ENCODE results near the gene RHOH. TPM values are rescaled to one million over a fixed set of nuclear protein-coding genes. Genes with fewer than 3 reads are reported as not detected.
A peak's percentile ranks its signal among the peaks of the same experiment; 100 is the strongest.

The RHOH gene
- total and polyA plus RNA-seq, 9 of the 15 experiments (the other 6 are each of a cell fraction or from before 2014, with no cell fraction given), result 14.3 to 37.7 (median 23.2) TPM

GRCh38 chr4:40295572-40295971 lies 98.7 kb downstream of the RHOH start:
- Histone ChIP-seq H3K36me3 (ENCODE audit: control insufficient read depth, insufficient read depth, low read length) (no peaks in the 10 kb centered on the region), H3K9me3 (replicated peaks; ENCODE audit: control insufficient read depth, insufficient read depth, low read depth, low read length) (peaks cover 4% of the 10 kb centered on the region), H3K9me1 (ENCODE audit: control insufficient read depth, insufficient read depth, low read length) (no peaks in the 10 kb centered on the region), H3K4me3 (no peak overlapping the region), H3K4me1 (replicated peaks in 1 of 2; ENCODE audit: control insufficient read depth in 2 of 2, insufficient read depth in 2 of 2, low read length in 2 of 2) (peaks cover 0 to 24% of the 10 kb centered on the region in 2 experiments; a peak in 4 of 5 replicates), H2AFZ (ENCODE audit: low read depth, low read length) (no peak overlapping the region), H3K4me2 (ENCODE audit: insufficient read depth, low read length) (no peak overlapping the region), H3K79me2 (ENCODE audit: control insufficient read depth, insufficient read depth, low read length) (no peaks in the 10 kb centered on the region), H4K20me1 (replicated peaks; ENCODE audit: control insufficient read depth, insufficient read depth, low read length) (no peaks in the 10 kb centered on the region), H3K27ac (ENCODE audit: extremely low read depth, low read depth, low read length) (no peak overlapping the region), H3K27me3 (ENCODE audit: control insufficient read depth in 2 of 2, insufficient read depth in 2 of 2, low read length in 2 of 2) (no peaks in the 10 kb centered on the region), H3K9ac (ENCODE audit: insufficient read depth in 1 of 2, low read depth in 2 of 2, low read length in 2 of 2) (no peak overlapping the region)
- ATAC-seq (no peak), FAIRE-seq (no peak), DNase-seq (ENCODE audit: extremely low read depth in 1 of 4, low spot score in 3 of 4) (no peak)
- in situ Hi-C loops (cut with MboI) (no loop called here), intact Hi-C loops (cut with micrococcal nuclease) (no loop called here)
- POLR2A ChIA-PET, result no interaction called here
- 0 out of 4 replicates have a peak, but pooled peaks have one; percentile 6 to 10 for TF ChIP-seq KDM1A (IDR thresholded peaks at IDR 0.05)
- no peak for TF ChIP-seq WHSC1 (IDR thresholded peaks at IDR 0.05; ENCODE audit: low read length)
- no TSS peak for BruUV-seq (replicated peaks)
- CTCF ChIA-PET (ENCODE audit: low intra/inter-chr PET ratio), result no interaction called here
- 26% methylated on average over 4 of the region's 4 CpGs for WGBS (ENCODE audit: insufficient coverage, low coverage, missing lambda C conversion rate)

Other genes with a start within 250 kb of the RHOH start
- 50.9 and 53.8 TPM in 2 replicates for gene PDS5A, start 219.1 kb upstream of the RHOH start, total RNA-seq (2014; rRNA removed)
- gene PDS5A, start 219.1 kb upstream of the RHOH start, total RNA-seq (2014; rRNA removed; fragmentation: Illumina TruSeq; extraction: Trizol), result 85.4 and 93.5 TPM in 2 replicates
- gene PDS5A, start 219.1 kb upstream of the RHOH start, total RNA-seq (2015; rRNA removed; fragmentation: Illumina TruSeq; extraction: Trizol), result 77.5 and 83.7 TPM in 2 replicates
- 77.9 and 80.6 TPM in 2 replicates for gene PDS5A, start 219.1 kb upstream of the RHOH start, total RNA-seq (2021)
- 53.9 and 76.8 TPM in 2 replicates for gene PDS5A, start 219.1 kb upstream of the RHOH start, polyA plus RNA-seq (2011; rRNA removed)
- 58.8 and 70.0 TPM in 2 replicates for gene PDS5A, start 219.1 kb upstream of the RHOH start, polyA plus RNA-seq (2014; fragmentation: Illumina TruSeq; extraction: Trizol)
- gene PDS5A, start 219.1 kb upstream of the RHOH start, polyA plus RNA-seq (2014; fragmentation: Nextera tagmentation; extraction: Ambion mirVana), result 10 to 100 TPM; 16.4 to 20.6 TPM
- gene PDS5A, start 219.1 kb upstream of the RHOH start, polyA plus RNA-seq (2014; rRNA removed), result 37.5 and 42.7 TPM in 2 replicates
- gene N4BP2, start 140.2 kb upstream of the RHOH start, total RNA-seq (2014; rRNA removed), result 5.9 and 7.7 TPM in 2 replicates
- 12.6 and 14.9 TPM in 2 replicates for gene N4BP2, start 140.2 kb upstream of the RHOH start, total RNA-seq (2014; rRNA removed; fragmentation: Illumina TruSeq; extraction: Trizol)
- 11.2 and 12.6 TPM in 2 replicates for gene N4BP2, start 140.2 kb upstream of the RHOH start, total RNA-seq (2015; rRNA removed; fragmentation: Illumina TruSeq; extraction: Trizol)
- 7.6 and 8.7 TPM in 2 replicates for gene N4BP2, start 140.2 kb upstream of the RHOH start, total RNA-seq (2021)
- gene N4BP2, start 140.2 kb upstream of the RHOH start, polyA plus RNA-seq (2011; rRNA removed), result 6.0 and 8.8 TPM in 2 replicates
- gene N4BP2, start 140.2 kb upstream of the RHOH start, polyA plus RNA-seq (2014; fragmentation: Illumina TruSeq; extraction: Trizol), result 7.3 and 7.6 TPM in 2 replicates
- 1 to 10 TPM; 2.7 to 3.3 TPM for gene N4BP2, start 140.2 kb upstream of the RHOH start, polyA plus RNA-seq (2014; fragmentation: Nextera tagmentation; extraction: Ambion mirVana)
- gene N4BP2, start 140.2 kb upstream of the RHOH start, polyA plus RNA-seq (2014; rRNA removed), result 4.0 and 4.4 TPM in 2 replicates
- not detected in 2 replicates for gene CHRNA9, start 138.3 kb downstream of the RHOH start, total RNA-seq (2014; rRNA removed)
- not detected in 2 replicates for gene CHRNA9, start 138.3 kb downstream of the RHOH start, total RNA-seq (2014; rRNA removed; fragmentation: Illumina TruSeq; extraction: Trizol)
- not detected in 2 replicates for gene CHRNA9, start 138.3 kb downstream of the RHOH start, total RNA-seq (2015; rRNA removed; fragmentation: Illumina TruSeq; extraction: Trizol)
- gene CHRNA9, start 138.3 kb downstream of the RHOH start, total RNA-seq (2021), result not detected in 2 replicates
- not detected in 2 replicates for gene CHRNA9, start 138.3 kb downstream of the RHOH start, polyA plus RNA-seq (2011; rRNA removed)
- gene CHRNA9, start 138.3 kb downstream of the RHOH start, polyA plus RNA-seq (2014; fragmentation: Illumina TruSeq; extraction: Trizol), result not detected in 2 replicates
- gene CHRNA9, start 138.3 kb downstream of the RHOH start, polyA plus RNA-seq (2014; fragmentation: Nextera tagmentation; extraction: Ambion mirVana), result not detected
- gene CHRNA9, start 138.3 kb downstream of the RHOH start, polyA plus RNA-seq (2014; rRNA removed), result not detected in 2 replicates

Measured in K562 (cell line).